SK-N-SH treated with all-trans-retinoic acid at 6 μM for 48 hours (cell line): ENCODE results near the gene IFNA1.

Experiments
- ARNTL ChIP-seq: fragments of 450-650 bp; formaldehyde crosslinking; IDR thresholded peaks from 2 replicates; pipeline ENCODE4 v1.5.0; 2020; ENCODE audit warnings: low read depth, mild to moderate bottlenecking, moderate library complexity, borderline replicate concordance
- PPARA ChIP-seq: fragments of 250-450 bp; sonication (Bioruptor Pico); IDR thresholded peaks from 2 replicates; pipeline ENCODE4 v1.5.0; 2020; ENCODE audit warnings: mild to moderate bottlenecking, borderline replicate concordance
- ZFP3 ChIP-seq: fragments of 250-450 bp; sonication (Bioruptor Pico); IDR thresholded peaks from 2 replicates; pipeline ENCODE4 v1.5.0; 2020; ENCODE audit warnings: mild to moderate bottlenecking, moderate library complexity
- TF ChIP-seq, protein P1 (sequence below): fragments of 250-450 bp; sonication (Bioruptor Pico); IDR thresholded peaks from 2 replicates; pipeline ENCODE4 v1.8.0; 2020; ENCODE audit warnings: mild to moderate bottlenecking, moderate library complexity, borderline replicate concordance
- TF ChIP-seq, protein P2 (sequence below): fragments of 250-450 bp; sonication (Bioruptor Pico); IDR thresholded peaks from 2 replicates; pipeline ENCODE4 v1.8.0; 2021; ENCODE audit warnings: low read depth, mild to moderate bottlenecking, moderate library complexity, borderline replicate concordance

DNA sequence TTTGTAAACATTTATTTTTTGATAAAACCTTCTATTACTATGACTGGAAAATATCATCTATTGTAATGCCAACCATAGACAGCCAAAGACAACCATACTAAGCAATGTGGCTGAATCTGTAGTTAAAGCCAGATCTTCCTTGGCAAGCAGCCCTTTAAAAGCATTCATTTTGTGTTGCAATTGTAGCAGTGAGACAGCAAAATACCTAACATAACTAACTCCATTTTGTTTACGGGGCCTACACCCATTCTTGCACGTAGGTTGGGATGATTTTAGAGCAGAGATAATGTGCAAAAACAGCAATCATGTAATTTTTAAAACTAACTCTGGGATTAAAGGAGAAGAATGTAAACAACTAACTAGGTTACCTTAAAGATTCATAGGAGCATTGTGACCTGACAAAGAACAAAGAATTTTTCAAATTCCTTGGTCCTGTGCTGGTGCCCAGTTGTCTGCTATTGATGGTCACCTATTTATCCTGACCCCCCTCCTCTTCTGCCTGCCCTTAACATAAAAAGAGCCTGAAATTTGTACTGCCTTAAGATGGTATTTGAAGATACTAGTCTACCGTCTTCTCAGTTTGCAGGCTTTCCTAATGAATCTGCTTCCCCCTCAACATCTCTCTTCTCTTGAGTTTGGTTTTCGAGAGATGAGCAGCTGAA, 10.6 kb downstream of the IFNA1 start:
- TF ChIP-seq, protein P1, sequence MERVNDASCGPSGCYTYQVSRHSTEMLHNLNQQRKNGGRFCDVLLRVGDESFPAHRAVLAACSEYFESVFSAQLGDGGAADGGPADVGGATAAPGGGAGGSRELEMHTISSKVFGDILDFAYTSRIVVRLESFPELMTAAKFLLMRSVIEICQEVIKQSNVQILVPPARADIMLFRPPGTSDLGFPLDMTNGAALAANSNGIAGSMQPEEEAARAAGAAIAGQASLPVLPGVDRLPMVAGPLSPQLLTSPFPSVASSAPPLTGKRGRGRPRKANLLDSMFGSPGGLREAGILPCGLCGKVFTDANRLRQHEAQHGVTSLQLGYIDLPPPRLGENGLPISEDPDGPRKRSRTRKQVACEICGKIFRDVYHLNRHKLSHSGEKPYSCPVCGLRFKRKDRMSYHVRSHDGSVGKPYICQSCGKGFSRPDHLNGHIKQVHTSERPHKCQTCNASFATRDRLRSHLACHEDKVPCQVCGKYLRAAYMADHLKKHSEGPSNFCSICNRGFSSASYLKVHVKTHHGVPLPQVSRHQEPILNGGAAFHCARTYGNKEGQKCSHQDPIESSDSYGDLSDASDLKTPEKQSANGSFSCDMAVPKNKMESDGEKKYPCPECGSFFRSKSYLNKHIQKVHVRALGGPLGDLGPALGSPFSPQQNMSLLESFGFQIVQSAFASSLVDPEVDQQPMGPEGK (CRISPR knock-in tag): no peak
- no peak for TF ChIP-seq ARNTL (CRISPR knock-in tag)
- TF ChIP-seq PPARA (CRISPR knock-in tag): no peak
- TF ChIP-seq, protein P2, sequence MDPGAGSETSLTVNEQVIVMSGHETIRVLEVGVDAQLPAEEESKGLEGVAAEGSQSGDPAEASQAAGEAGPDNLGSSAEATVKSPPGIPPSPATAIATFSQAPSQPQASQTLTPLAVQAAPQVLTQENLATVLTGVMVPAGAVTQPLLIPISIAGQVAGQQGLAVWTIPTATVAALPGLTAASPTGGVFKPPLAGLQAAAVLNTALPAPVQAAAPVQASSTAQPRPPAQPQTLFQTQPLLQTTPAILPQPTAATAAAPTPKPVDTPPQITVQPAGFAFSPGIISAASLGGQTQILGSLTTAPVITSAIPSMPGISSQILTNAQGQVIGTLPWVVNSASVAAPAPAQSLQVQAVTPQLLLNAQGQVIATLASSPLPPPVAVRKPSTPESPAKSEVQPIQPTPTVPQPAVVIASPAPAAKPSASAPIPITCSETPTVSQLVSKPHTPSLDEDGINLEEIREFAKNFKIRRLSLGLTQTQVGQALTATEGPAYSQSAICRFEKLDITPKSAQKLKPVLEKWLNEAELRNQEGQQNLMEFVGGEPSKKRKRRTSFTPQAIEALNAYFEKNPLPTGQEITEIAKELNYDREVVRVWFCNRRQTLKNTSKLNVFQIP: no peak
- TF ChIP-seq ZFP3: no peak
